B cell (primary cell): Measurements from ENCODE around the gene DNAH12. TPM values are rescaled to one million over a fixed set of nuclear protein-coding genes. Genes with fewer than 3 reads are reported as not detected.
"Not testable (repeated sequence)": the region's sequence is repeated elsewhere in the genome, so short reads cannot be mapped to it uniquely, and the experiment has no call there.

Source experiments
- ATAC-seq: fragments of 200-7000 bp; cut with Tn5 transposase; one replicate; pipeline ENCODE4 v1.10.0; 2021; ENCODE audit warnings: low read depth, mild to moderate bottlenecking, moderate number of reproducible peaks, moderate library complexity
- CTCF ChIA-PET: fragments of 350-600 bp; sonication (Branson Sonifier 250); formaldehyde crosslinking; loops from one replicate; lab custom pipeline; 2021; ENCODE audit warnings: antibody characterized with exemption, inconsistent platforms; lab: Charles Lee
- POLR2A ChIA-PET: fragments of 350-600 bp; sonication (Branson Sonifier 250); formaldehyde crosslinking; loops from one replicate; lab custom pipeline; 2021; ENCODE audit warnings: antibody characterized with exemption; lab: Charles Lee
- DNase-seq: peaks from one replicate; pipeline ENCODE4 v3.0.0; 2013
- H2AFZ ChIP-seq: 2 replicates; pipeline ENCODE4 v1.6.1; 2012; ENCODE audit warnings: mild to moderate bottlenecking, low read depth, low read length; ENCODE audit not compliant: insufficient read depth, poor library complexity, severe bottlenecking
- H3K27ac ChIP-seq, 2 donors: 1 replicate in 1 of 2; 2 replicates in 1 of 2; pipeline ENCODE4 v1.5.1; 2012 to 2013; ENCODE audit warnings: low read length in 2 of 2, mild to moderate bottlenecking in 2 of 2, moderate library complexity in 1 of 2
- H3K27me3 ChIP-seq, 4 experiments: fragments of 200-600 bp in 1 of 4; sonication (generic) in 1 of 4; replicated peaks in 1 of 4; 1 replicate in 2 of 4; 2 replicates in 2 of 4; pipeline versions ENCODE4 v1.6.1 to v1.7.0; 2013 to 2016; ENCODE audit warnings: low read length in 3 of 4, mild to moderate bottlenecking in 2 of 4, mixed read lengths in 1 of 4, moderate library complexity in 1 of 4; ENCODE audit not compliant: insufficient read depth in 4 of 4, control insufficient read depth in 3 of 4; ENCODE audit errors: control extremely low read depth in 1 of 4
- H3K36me3 ChIP-seq, 2 experiments: replicated peaks in 1 of 2; 1 replicate in 1 of 2; 2 replicates in 1 of 2; pipeline versions ENCODE4 v1.6.1 to v1.7.1; 2013; ENCODE audit warnings: low read length in 1 of 2; ENCODE audit not compliant: insufficient read depth in 2 of 2, control insufficient read depth in 1 of 2; ENCODE audit errors: control extremely low read depth in 1 of 2, extremely low read depth in 1 of 2
- H3K4me1 ChIP-seq, 2 donors: fragments of 200-600 bp in 1 of 2; sonication (generic) in 1 of 2; 1 replicate in 1 of 2; 2 replicates in 1 of 2; pipeline versions ENCODE4 v1.5.1 to v1.6.1; 2013 to 2017; ENCODE audit warnings: low read length in 2 of 2; ENCODE audit not compliant: control insufficient read depth in 2 of 2, insufficient read depth in 2 of 2
- H3K4me2 ChIP-seq: replicated peaks from 2 replicates; pipeline ENCODE3; 2012; ENCODE audit warnings: mild to moderate bottlenecking, low read depth, low read length; ENCODE audit not compliant: poor library complexity, severe bottlenecking
- H3K4me3 ChIP-seq, 5 experiments: fragments of 200-600 bp in 1 of 5; sonication (generic) in 1 of 5; 1 replicate in 3 of 5; 2 replicates in 2 of 5; pipeline versions ENCODE4 v1.5.1 to v1.7.0; 2011 to 2016; ENCODE audit warnings: low read length in 4 of 5, mild to moderate bottlenecking in 4 of 5, low read depth in 2 of 5, control low read depth in 1 of 5, moderate library complexity in 1 of 5; ENCODE audit not compliant: insufficient read depth in 1 of 5; ENCODE audit errors: control extremely low read depth in 1 of 5, extremely low read depth in 1 of 5
- H3K79me2 ChIP-seq: fragments of 200-600 bp; sonication (generic); one replicate; pipeline ENCODE4 v1.6.0; 2016; ENCODE audit warnings: low read length; ENCODE audit not compliant: control insufficient read depth, insufficient read depth
- H3K9ac ChIP-seq: fragments of 200-600 bp; sonication (generic); 2 replicates; pipeline ENCODE4 v1.6.1; 2017; ENCODE audit warnings: mild to moderate bottlenecking, low read length, moderate library complexity
- H3K9me3 ChIP-seq, 3 donors: one replicate each; pipeline versions ENCODE4 v1.6.1 to v1.7.1; 2013; ENCODE audit warnings: low read length in 2 of 3; ENCODE audit not compliant: control insufficient read depth in 2 of 3, insufficient read depth in 1 of 3; ENCODE audit errors: control extremely low read depth in 1 of 3
- H4K20me1 ChIP-seq: 2 replicates; pipeline ENCODE4 v1.6.0; 2012; ENCODE audit warnings: mild to moderate bottlenecking, low read length; ENCODE audit not compliant: insufficient read depth, control insufficient read depth, poor library complexity, severe bottlenecking
- H3K27ac Mint-ChIP-seq: one replicate; pipeline ENCODE4 v1.8.0; 2021; ENCODE audit warnings: mixed read lengths
- H3K27me3 Mint-ChIP-seq: one replicate; pipeline ENCODE4 v1.8.0; 2021; ENCODE audit warnings: mixed read lengths
- H3K4me1 Mint-ChIP-seq: one replicate; pipeline ENCODE4 v1.8.0; 2021; ENCODE audit warnings: mixed read lengths
- H3K4me3 Mint-ChIP-seq: one replicate; pipeline ENCODE4 v1.8.0; 2021; ENCODE audit warnings: mixed read lengths
- H3K9me3 Mint-ChIP-seq: one replicate; pipeline ENCODE4 v1.8.0; 2022; ENCODE audit warnings: mixed read lengths; ENCODE audit not compliant: insufficient read depth
- EZH2 ChIP-seq: IDR thresholded peaks from 2 replicates; pipeline ENCODE4 v1.6.1; 2012; ENCODE audit warnings: borderline replicate concordance, low read depth, mild to moderate bottlenecking, moderate library complexity, low read length; ENCODE audit not compliant: insufficient read depth, poor library complexity, severe bottlenecking
- WGBS: methylation state at CpG from one replicate; pipeline ENCODE4 v1.1.5; 2013; ENCODE audit warnings: missing lambda C conversion rate; ENCODE audit not compliant: insufficient coverage; 5-methylcytosine and 5-hydroxymethylcytosine counted together
- intact Hi-C: fragments of 100-400 bp; cut with micrococcal nuclease; formaldehyde crosslinking; loops from one replicate; pipeline ENCODE4 v1.10.0; 2022
- polyA plus RNA-seq: library from polyadenylated mRNA; depleted of rRNA; stranded (reverse); fragments of >200 nt; gene quantifications from 2 replicates; pipeline ENCODE4 v1.2.3, GENCODE V29; 2012
- total RNA-seq, 2 donors: library from RNA; stranded (reverse); fragments of 120-200 nt in 1 of 2; gene quantifications; 1 replicate in 1 of 2; 2 replicates in 1 of 2; pipeline versions ENCODE4 v1.2.3 to v1.2.4, GENCODE V29; 2013 to 2022
- TF ChIP-seq, protein P1 (sequence below): fragments of 200-600 bp; IDR thresholded peaks from one replicate; pipeline ENCODE4 v1.8.0; 2022; ENCODE audit warnings: antibody characterized with exemption, mild to moderate bottlenecking

DNAH12 gene
- total and polyA plus RNA-seq, 2 donors (not counting 1 experiment from before 2014, with no cell fraction given), result 0.09 to 0.17 TPM

DNA sequence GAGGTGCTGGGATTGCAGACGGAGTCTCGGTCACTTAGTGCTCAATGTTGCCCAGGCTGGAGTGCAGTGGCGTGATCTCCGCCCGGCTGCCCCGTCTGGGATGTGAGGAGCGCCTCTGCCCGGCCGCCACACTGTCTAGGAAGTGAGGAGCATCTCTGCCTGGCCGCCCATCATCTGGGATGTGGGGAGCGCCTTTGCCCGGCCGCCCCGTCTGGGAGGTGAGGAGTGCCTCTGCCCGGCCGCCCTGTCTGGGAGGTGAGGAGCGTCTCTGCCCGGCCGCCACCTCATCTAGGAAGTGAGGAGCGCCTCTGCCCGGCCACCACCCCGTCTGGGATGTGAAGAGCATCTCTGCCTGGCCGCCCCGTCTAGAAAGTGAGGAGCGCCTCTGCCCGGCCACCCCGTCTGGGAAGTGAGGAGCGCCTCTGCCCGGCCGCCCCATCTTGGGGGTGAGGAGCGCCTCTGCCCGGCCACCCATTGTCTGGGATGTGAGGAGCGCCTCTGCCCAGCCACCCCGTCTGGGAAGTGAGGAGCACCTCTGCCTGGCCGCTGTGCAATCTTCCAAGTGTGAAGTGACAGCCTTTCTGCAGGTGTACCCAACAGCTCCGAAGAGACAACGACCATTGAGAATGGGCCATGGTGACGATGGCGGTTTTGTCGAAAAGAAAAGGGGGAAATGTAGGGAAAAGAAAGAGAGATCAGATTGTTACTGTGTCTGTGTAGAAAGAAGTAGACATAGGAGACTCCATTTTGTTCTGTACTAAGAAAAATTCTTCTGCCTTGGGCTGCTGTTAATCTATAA, 205.7 kb downstream of the DNAH12 start:
- CTCF ChIA-PET, H2AFZ ChIP-seq, H3K9me3 Mint-ChIP-seq, DNase-seq, H4K20me1 ChIP-seq, H3K27me3 ChIP-seq, H3K9ac ChIP-seq, H3K4me2 ChIP-seq, H3K27ac ChIP-seq, intact Hi-C loops, H3K4me3 ChIP-seq, H3K36me3 ChIP-seq, H3K4me3 Mint-ChIP-seq, H3K4me1 ChIP-seq, POLR2A ChIA-PET, H3K4me1 Mint-ChIP-seq, H3K79me2 ChIP-seq, H3K27ac Mint-ChIP-seq, H3K9me3 ChIP-seq, ATAC-seq: not testable (repeated sequence)
- H3K27me3 Mint-ChIP-seq, result peaks cover 20% of the 10 kb centered on the region
- 97% methylated on average over 28 of the region's 40 CpGs for WGBS

DNA sequence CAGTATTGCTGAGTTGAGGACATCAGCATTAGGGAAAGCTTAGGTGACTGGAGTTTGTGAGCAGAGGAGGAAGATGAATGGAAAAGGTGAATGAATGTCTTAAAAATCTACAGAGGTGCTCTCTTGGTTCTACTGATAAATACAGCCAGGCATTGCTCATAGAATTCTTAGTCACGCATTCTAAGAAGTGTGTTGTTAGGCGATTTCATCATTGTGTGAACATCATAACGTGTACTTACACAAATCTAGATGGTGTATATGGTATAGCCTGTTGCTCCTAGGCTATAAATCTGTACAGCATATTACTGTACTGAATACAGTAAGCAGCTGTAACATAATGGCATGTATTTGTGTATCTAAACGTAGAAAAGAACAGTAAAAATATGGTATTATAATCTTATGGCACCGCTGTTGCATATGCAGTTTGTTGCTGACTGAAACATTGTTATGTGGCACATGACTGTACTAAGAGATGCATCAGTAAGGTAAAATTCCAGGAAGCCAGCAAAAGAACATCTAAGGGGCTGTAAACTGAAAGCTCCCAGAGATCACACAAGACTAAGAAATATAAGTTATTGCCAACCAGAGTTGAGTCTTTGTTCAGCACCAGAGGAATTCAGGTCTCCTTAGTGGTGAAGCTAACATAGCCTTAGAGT, 208.7 kb downstream of the DNAH12 start:
- no peaks in the 10 kb centered on the region for H4K20me1 ChIP-seq
- H3K9me3 ChIP-seq, result peaks cover 0 to 2% (median 0%) of the 10 kb centered on the region in 3 donors
- H3K79me2 ChIP-seq, result no peaks in the 10 kb centered on the region
- Mint-ChIP-seq H3K27ac (no peak overlapping the region), H3K4me1 (no peaks in the 10 kb centered on the region), H3K27me3 (peaks cover 20% of the 10 kb centered on the region), H3K4me3 (no peak overlapping the region), H3K9me3 (no peaks in the 10 kb centered on the region)
- no peak overlapping the region for H2AFZ ChIP-seq
- no peak overlapping the region for H3K4me2 ChIP-seq
- ATAC-seq (no peak), DNase-seq (no peak)
- CTCF ChIA-PET, result no interaction called here
- H3K9ac ChIP-seq, result no peak overlapping the region
- no peak overlapping the region for H3K27ac ChIP-seq
- H3K27me3 ChIP-seq, result no peaks in the 10 kb centered on the region
- H3K36me3 ChIP-seq, result no peaks in the 10 kb centered on the region
- TF ChIP-seq, protein P1, sequence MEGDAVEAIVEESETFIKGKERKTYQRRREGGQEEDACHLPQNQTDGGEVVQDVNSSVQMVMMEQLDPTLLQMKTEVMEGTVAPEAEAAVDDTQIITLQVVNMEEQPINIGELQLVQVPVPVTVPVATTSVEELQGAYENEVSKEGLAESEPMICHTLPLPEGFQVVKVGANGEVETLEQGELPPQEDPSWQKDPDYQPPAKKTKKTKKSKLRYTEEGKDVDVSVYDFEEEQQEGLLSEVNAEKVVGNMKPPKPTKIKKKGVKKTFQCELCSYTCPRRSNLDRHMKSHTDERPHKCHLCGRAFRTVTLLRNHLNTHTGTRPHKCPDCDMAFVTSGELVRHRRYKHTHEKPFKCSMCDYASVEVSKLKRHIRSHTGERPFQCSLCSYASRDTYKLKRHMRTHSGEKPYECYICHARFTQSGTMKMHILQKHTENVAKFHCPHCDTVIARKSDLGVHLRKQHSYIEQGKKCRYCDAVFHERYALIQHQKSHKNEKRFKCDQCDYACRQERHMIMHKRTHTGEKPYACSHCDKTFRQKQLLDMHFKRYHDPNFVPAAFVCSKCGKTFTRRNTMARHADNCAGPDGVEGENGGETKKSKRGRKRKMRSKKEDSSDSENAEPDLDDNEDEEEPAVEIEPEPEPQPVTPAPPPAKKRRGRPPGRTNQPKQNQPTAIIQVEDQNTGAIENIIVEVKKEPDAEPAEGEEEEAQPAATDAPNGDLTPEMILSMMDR, result no peak
- TF ChIP-seq EZH2, result no peak
- WGBS, result 86% methylated on average over 1 of the region's 5 CpGs
- intact Hi-C loops, result no loop called here
- POLR2A ChIA-PET, result no interaction called here
- H3K4me3 ChIP-seq, result no peak overlapping the region
- H3K4me1 ChIP-seq, result no peaks in the 10 kb centered on the region
